ENCODE data around the gene MGAT4B.
A peak's percentile ranks its signal among the peaks of the same experiment; 100 is the strongest.

Gene MGAT4B

GRCh38 chr5:179805529-179806249 lies 977 bp downstream of the MGAT4B start:
- peak; percentile 53 for DNase-seq

- no peak for DNase-seq
Measured at GRCh38 chr5:179805070-179805528, 1.6 kb downstream of the MGAT4B start.

GRCh38 chr5:179804555-179804947 lies 2.1 kb downstream of the MGAT4B start:
- no peak for DNase-seq

- DNase-seq: no peak
Measured at GRCh38 chr5:179803651-179804554, 2.8 kb downstream of the MGAT4B start.

GRCh38 chr5:179802950-179803562 lies 3.6 kb downstream of the MGAT4B start:
- DNase-seq: no peak

- DNase-seq: no peak
Measured at GRCh38 chr5:179802207-179802883, 4.3 kb downstream of the MGAT4B start.

- DNase-seq: peak; percentile 81
Measured at GRCh38 chr5:179801304-179802206, 5.1 kb downstream of the MGAT4B start.

- DNase-seq: no peak
Measured at GRCh38 chr5:179800696-179801201, 5.9 kb downstream of the MGAT4B start.

- no peak for DNase-seq
Measured at GRCh38 chr5:179800071-179800695, 6.5 kb downstream of the MGAT4B start.

- no peak for DNase-seq
Measured at GRCh38 chr5:179799644-179799973, 7.1 kb downstream of the MGAT4B start.

- no peak for DNase-seq
Measured at GRCh38 chr5:179798771-179799643, 7.7 kb downstream of the MGAT4B start.

- no peak for DNase-seq
Measured at GRCh38 chr5:179798144-179798770, 8.4 kb downstream of the MGAT4B start.

GRCh38 chr5:179797741-179798140 lies 8.9 kb downstream of the MGAT4B start:
- DNase-seq: no peak

GRCh38 chr5:179796877-179797608 lies 9.6 kb downstream of the MGAT4B start:
- no peak for DNase-seq

GRCh38 chr5:179795863-179796833 lies 10.5 kb downstream of the MGAT4B start:
- DNase-seq: peak; percentile 71

GRCh38 chr5:179795049-179795862 lies 11.4 kb downstream of the MGAT4B start:
- DNase-seq: no peak

GRCh38 chr5:179794575-179794974 lies 12.1 kb downstream of the MGAT4B start:
- DNase-seq: no peak
